HEK293T (cell line): ENCODE data around the gene APLNR.

Source experiments
- SP1 ChIP-seq: fragments of 450-650 bp; IDR thresholded peaks from 2 replicates; pipeline ENCODE4 v1.6.1; 2017
- SUZ12 ChIP-seq: fragments of 450-650 bp; IDR thresholded peaks from 2 replicates; pipeline ENCODE4 v1.6.1; 2016; ENCODE audit warnings: mild to moderate bottlenecking

DNA sequence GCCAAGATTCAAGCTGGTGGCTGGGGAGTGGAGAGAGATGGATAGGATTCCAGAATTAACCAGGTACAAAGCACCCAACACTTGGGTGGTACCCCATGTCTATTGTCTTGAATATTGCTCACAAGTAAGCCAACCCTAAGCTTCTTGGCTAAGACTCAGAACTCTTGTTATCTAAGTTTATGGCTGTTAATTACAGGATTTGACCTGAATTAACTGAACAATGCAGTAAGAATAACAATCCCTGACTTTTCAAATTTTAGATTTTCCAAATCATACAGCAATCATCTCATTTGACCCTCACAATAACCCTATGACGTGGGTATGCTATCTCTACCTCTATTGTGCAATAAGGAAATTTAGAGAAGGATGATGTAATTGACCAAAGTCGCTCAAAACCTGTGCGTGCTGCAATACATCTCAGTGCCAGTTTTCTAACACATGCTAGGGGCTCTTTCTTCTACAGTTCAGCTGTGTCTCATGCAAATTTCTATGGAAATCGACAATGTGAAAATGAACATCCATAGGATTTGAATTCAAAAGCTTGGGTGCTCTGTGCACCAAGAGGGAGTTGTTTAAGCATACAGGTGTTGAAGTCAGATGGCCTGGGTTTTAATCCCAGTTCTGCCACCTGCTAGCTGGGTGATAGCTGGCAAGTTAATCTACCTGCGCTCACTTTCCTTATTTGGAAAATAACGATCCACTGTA lies 40.1 kb upstream of the APLNR start:
- no peak for TF ChIP-seq SUZ12
- TF ChIP-seq SP1, result no peak
